H1 (cell line): ENCODE measurements around the gene MPRIP. TPM values are rescaled to one million over a fixed set of nuclear protein-coding genes. Genes with fewer than 3 reads are reported as not detected.

ENCODE experiments used
- CTCF ChIA-PET: fragments of 300-600 bp; sonication (Branson Sonifier 250); formaldehyde crosslinking; loops from one replicate; lab custom pipeline; 2021; ENCODE audit not compliant: partially characterized antibody; lab: Charles Lee
- POLR2A ChIA-PET: fragments of 300-600 bp; sonication (Branson Sonifier 250); formaldehyde crosslinking; loops from one replicate; lab custom pipeline; 2021; ENCODE audit warnings: inconsistent platforms; ENCODE audit not compliant: partially characterized antibody; lab: Charles Lee
- DNase-seq, 2 experiments: peaks; one replicate each; pipeline versions ENCODE4 v3.0.0 to v3.0.0-alpha.2; 2010 to 2022; ENCODE audit warnings: low spot score in 2 of 2, low read depth in 1 of 2, mixed read lengths in 1 of 2
- FAIRE-seq: peaks from 2 replicates; lab custom pipeline; 2011; peaks lifted over from hg19 to GRCh38; lab: Jason Lieb, UNC
- H2AFZ ChIP-seq: 2 replicates; pipeline ENCODE4 v1.8.1; 2012; ENCODE audit warnings: low read length, inconsistent platforms
- H2AK5ac ChIP-seq: 2 replicates; pipeline ENCODE4 v1.6.1; 2013; ENCODE audit warnings: low read depth, low read length
- H2BK120ac ChIP-seq: replicated peaks from 2 replicates; pipeline ENCODE3; 2013; ENCODE audit warnings: low read depth, low read length, inconsistent platforms
- H2BK12ac ChIP-seq: 2 replicates; pipeline ENCODE4 v1.6.1; 2013; ENCODE audit warnings: low read depth, low read length
- H2BK15ac ChIP-seq: 2 replicates; pipeline ENCODE4 v1.6.1; 2013; ENCODE audit warnings: low read length
- H2BK20ac ChIP-seq: 2 replicates; pipeline ENCODE4 v1.6.1; 2013; ENCODE audit warnings: low read length
- H2BK5ac ChIP-seq: 2 replicates; pipeline ENCODE4 v1.6.1; 2013; ENCODE audit warnings: low read depth, low read length
- H3K14ac ChIP-seq: 2 replicates; pipeline ENCODE4 v1.6.1; 2013; ENCODE audit warnings: inconsistent platforms; ENCODE audit not compliant: insufficient read length
- H3K18ac ChIP-seq: 2 replicates; pipeline ENCODE4 v1.6.1; 2013; ENCODE audit warnings: low read length; ENCODE audit errors: extremely low read depth
- H3K23ac ChIP-seq: 2 replicates; pipeline ENCODE4 v1.6.1; 2013; ENCODE audit warnings: inconsistent platforms; ENCODE audit not compliant: insufficient read length
- H3K23me2 ChIP-seq: 2 replicates; pipeline ENCODE4 v1.6.1; 2013; ENCODE audit warnings: low read depth, low read length
- H3K27ac ChIP-seq: 2 replicates; pipeline ENCODE4 v1.6.1; 2011; ENCODE audit warnings: low read depth, low read length, inconsistent platforms
- H3K27me3 ChIP-seq, 4 experiments: replicated peaks in 1 of 4; 1 replicate in 1 of 4; 2 replicates in 3 of 4; pipeline versions ENCODE4 v1.6.1 to v1.8.1; 2011 to 2013; ENCODE audit warnings: low read length in 3 of 4, mild to moderate bottlenecking in 3 of 4, inconsistent platforms in 2 of 4, mixed read lengths in 2 of 4, moderate library complexity in 1 of 4; ENCODE audit not compliant: control insufficient read depth in 3 of 4, insufficient read depth in 3 of 4; ENCODE audit errors: extremely low read depth in 1 of 4
- H3K36me3 ChIP-seq, 4 experiments: 2 replicates each; pipeline versions ENCODE4 v1.6.1 to v1.8.1; 2011 to 2013; ENCODE audit warnings: mild to moderate bottlenecking in 4 of 4, low read length in 3 of 4, moderate library complexity in 2 of 4, control low read depth in 1 of 4, inconsistent platforms in 1 of 4; ENCODE audit not compliant: insufficient read depth in 4 of 4, control insufficient read depth in 2 of 4
- H3K4ac ChIP-seq: replicated peaks from 2 replicates; pipeline ENCODE3; 2013; ENCODE audit warnings: low read length, low read depth, mixed read lengths, inconsistent platforms; ENCODE audit not compliant: insufficient read length
- H3K4me1 ChIP-seq, 4 experiments: replicated peaks in 1 of 4; 1 replicate in 1 of 4; 2 replicates in 3 of 4; pipeline versions ENCODE4 v1.6.1 to v1.8.1; 2011 to 2013; ENCODE audit warnings: low read length in 3 of 4, inconsistent platforms in 2 of 4, mixed read lengths in 1 of 4; ENCODE audit not compliant: insufficient read depth in 4 of 4, control insufficient read depth in 3 of 4
- H3K4me2 ChIP-seq, 2 experiments: 2 replicates each; pipeline versions ENCODE4 v1.6.1 to v1.8.1; 2011 to 2013; ENCODE audit warnings: low read depth in 2 of 2, low read length in 2 of 2, control low read depth in 1 of 2, inconsistent platforms in 1 of 2, mild to moderate bottlenecking in 1 of 2; ENCODE audit not compliant: insufficient read depth in 1 of 2
- H3K4me3 ChIP-seq, 4 experiments: fragments of 200-600, 300-600 bp in 1 of 4; sonication (generic), shearing (Covaris generic), sonication (Bioruptor Twin) in 1 of 4; 2 replicates each; pipeline versions ENCODE4 v1.5.1 to v1.8.1; 2011 to 2016; ENCODE audit warnings: low read length in 4 of 4, low read depth in 3 of 4, control low read depth in 2 of 4, inconsistent platforms in 2 of 4, mild to moderate bottlenecking in 2 of 4, mixed read lengths in 1 of 4, moderate library complexity in 1 of 4; ENCODE audit not compliant: insufficient read depth in 2 of 4; ENCODE audit errors: extremely low read depth in 1 of 4
- H3K56ac ChIP-seq: replicated peaks from 2 replicates; pipeline ENCODE3; 2013; ENCODE audit warnings: low read depth, mild to moderate bottlenecking, mixed read lengths, low read length, inconsistent platforms; ENCODE audit not compliant: insufficient read length
- H3K79me1 ChIP-seq: 2 replicates; pipeline ENCODE4 v1.6.1; 2013; ENCODE audit warnings: low read depth, low read length, control low read depth
- H3K79me2 ChIP-seq, 2 experiments: 2 replicates each; pipeline versions ENCODE4 v1.6.1 to v1.8.1; 2012 to 2013; ENCODE audit warnings: low read length in 2 of 2, mild to moderate bottlenecking in 2 of 2, inconsistent platforms in 1 of 2; ENCODE audit not compliant: insufficient read depth in 2 of 2, control insufficient read depth in 1 of 2
- H3K9ac ChIP-seq, 4 experiments: replicated peaks in 1 of 4; 1 replicate in 1 of 4; 2 replicates in 3 of 4; pipeline versions ENCODE4 v1.6.1 to v1.8.1; 2011 to 2013; ENCODE audit warnings: low read depth in 3 of 4, low read length in 3 of 4, control low read depth in 2 of 4, mild to moderate bottlenecking in 2 of 4, moderate library complexity in 2 of 4, inconsistent platforms in 1 of 4; ENCODE audit errors: extremely low read depth in 1 of 4
- H3K9me3 ChIP-seq, 2 experiments: 2 replicates each; pipeline versions ENCODE4 v1.6.1 to v1.8.1; 2012 to 2013; ENCODE audit warnings: mild to moderate bottlenecking in 2 of 2, moderate library complexity in 2 of 2, control low read depth in 1 of 2, inconsistent platforms in 1 of 2, low read depth in 1 of 2, low read length in 1 of 2, mixed read lengths in 1 of 2; ENCODE audit not compliant: insufficient read depth in 2 of 2
- H4K20me1 ChIP-seq, 2 experiments: replicated peaks in 1 of 2; 2 replicates each; pipeline versions ENCODE3 to v1.8.1; 2011 to 2013; ENCODE audit warnings: inconsistent platforms in 2 of 2, low read length in 2 of 2, mild to moderate bottlenecking in 1 of 2; ENCODE audit not compliant: insufficient read depth in 2 of 2, control insufficient read depth in 1 of 2
- H4K5ac ChIP-seq: 2 replicates; pipeline ENCODE4 v1.6.1; 2013; ENCODE audit warnings: low read length, low read depth, mixed read lengths, inconsistent platforms; ENCODE audit not compliant: insufficient read length
- H4K8ac ChIP-seq: 2 replicates; pipeline ENCODE4 v1.8.0; 2013; ENCODE audit warnings: mild to moderate bottlenecking, moderate library complexity, low read length, inconsistent platforms; ENCODE audit not compliant: insufficient read depth; ENCODE audit errors: extremely low read depth
- H4K91ac ChIP-seq: replicated peaks from 2 replicates; pipeline ENCODE3; 2013; ENCODE audit warnings: low read length, mixed read lengths, inconsistent platforms; ENCODE audit not compliant: insufficient read length
- JUN ChIP-seq: IDR thresholded peaks from 2 replicates; pipeline ENCODE4 v1.6.1; 2011; ENCODE audit warnings: low read depth, mild to moderate bottlenecking, improper control_type of control experiment, low read length
- RBBP5 ChIP-seq: IDR thresholded peaks from 2 replicates; pipeline ENCODE4 v1.7.1; 2012; ENCODE audit warnings: low read depth, mild to moderate bottlenecking, inconsistent platforms, low read length, moderate library complexity, borderline replicate concordance
- SP1 ChIP-seq: IDR thresholded peaks from 2 replicates; pipeline ENCODE4 v1.6.1; 2011; ENCODE audit warnings: low read depth, low read length
- WGBS, 2 experiments: shearing (Covaris generic) in 1 of 2; methylation state at CpG; one replicate each; pipeline versions ENCODE4 v1.1.6 to v1.1.7; 2013 to 2015; ENCODE audit warnings: low lambda C conversion rate in 2 of 2, mixed read lengths in 2 of 2, inconsistent platforms in 1 of 2, low coverage in 1 of 2, missing lambda C conversion rate in 1 of 2; ENCODE audit not compliant: insufficient replicate concordance in 2 of 2, insufficient coverage in 1 of 2, insufficient read length in 1 of 2; ENCODE audit errors: extremely low coverage in 1 of 2, missing lambda C conversion rate in 1 of 2; 5-methylcytosine and 5-hydroxymethylcytosine counted together
- polyA plus RNA-seq, 7 experiments: library from polyadenylated mRNA; depleted of rRNA in 3 of 7; stranded (reverse) in 5 of 7; unstranded in 2 of 7; fragments of >200 nt in 5 of 7; fragments of 200-250 nt in 2 of 7; gene quantifications; 1 replicate in 5 of 7; 2 replicates in 1 of 7; 4 replicates in 1 of 7; pipeline versions ENCODE4 v1.2.1 to v1.2.3, GENCODE V29; 2011 to 2013; ENCODE audit warnings: missing spikeins in 2 of 7, mixed read lengths in 2 of 7
- total RNA-seq: library from RNA; stranded (reverse); fragmentation: NEBNext Ultra II Directional; extraction: Animal tissue kit (Norgen Biotek cat#: 25700); gene quantifications from 2 replicates; pipeline ENCODE4 v1.2.1, GENCODE V29; 2021

MPRIP gene
- total and polyA plus RNA-seq, 2 of the 8 experiments (the other 6 are each of a cell fraction or from before 2014, with no cell fraction given): 48.6 to 146 TPM

DNA sequence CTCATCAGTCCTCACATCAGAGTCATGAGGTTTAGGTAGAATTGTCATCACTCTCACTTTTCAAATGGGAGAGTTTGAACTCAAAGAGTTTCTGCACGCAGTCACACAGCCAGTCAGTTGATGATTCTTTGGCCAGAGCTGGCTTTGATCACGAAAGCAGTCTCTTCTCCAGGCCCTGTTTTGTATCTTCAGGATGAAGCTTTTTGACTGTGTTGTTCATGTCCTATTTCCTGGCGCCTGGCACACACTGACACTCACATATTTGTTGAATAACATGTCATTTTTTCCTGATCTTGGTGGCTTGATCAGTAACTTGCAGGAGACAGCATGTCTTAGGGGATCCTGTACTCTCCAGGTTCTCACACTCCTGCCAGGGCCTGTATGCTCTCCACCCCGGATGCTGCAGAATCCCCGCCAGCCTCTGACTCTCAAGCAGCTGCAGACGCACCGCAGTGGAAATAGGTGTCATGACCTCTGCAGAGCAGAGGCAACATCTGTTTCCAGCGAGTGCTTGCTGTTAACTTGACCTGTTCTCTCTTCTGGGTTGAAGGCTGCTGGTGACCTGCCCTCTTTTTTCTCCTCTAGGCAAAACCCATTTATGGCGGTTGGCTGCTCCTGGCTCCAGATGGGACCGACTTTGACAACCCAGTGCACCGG is 33.0 kb downstream of the MPRIP start:
- no peak overlapping the region for H3K4me2 ChIP-seq
- ChIA-PET POLR2A (no interaction called here), CTCF (interaction anchor here (1.7 kb wide), 1 partner anchor 84 kb away, joined by 6 read pairs; no protein-coding TSS in a partner anchor)
- no peak overlapping the region for H2AFZ ChIP-seq
- H2BK120ac ChIP-seq: no peak overlapping the region
- no peak overlapping the region for H2BK15ac ChIP-seq
- H3K18ac ChIP-seq: no peak overlapping the region
- H3K14ac ChIP-seq: no peak overlapping the region
- H4K8ac ChIP-seq: no peak overlapping the region
- no peak overlapping the region for H3K56ac ChIP-seq
- peaks cover 0 to 11% (median 2%) of the 10 kb centered on the region in 4 experiments; a peak in 1 of 8 replicates for H3K36me3 ChIP-seq
- H3K27ac ChIP-seq: no peak overlapping the region
- no peak overlapping the region for H3K4me3 ChIP-seq
- H3K79me1 ChIP-seq: peaks cover 16% of the 10 kb centered on the region
- H3K23me2 ChIP-seq: no peaks in the 10 kb centered on the region
- no peak overlapping the region for H2BK5ac ChIP-seq
- no peaks in the 10 kb centered on the region for H3K4me1 ChIP-seq
- DNase-seq (no peak), FAIRE-seq (no peak)
- 87% methylated on average over 11 of the region's 11 CpGs; no CpG with 5 or more reads in 1 of the 2 experiments for WGBS, 2 experiments
- no peak overlapping the region for H3K9ac ChIP-seq
- H3K79me2 ChIP-seq: peaks cover 0 to 49% of the 10 kb centered on the region in 2 experiments; a peak in 3 of 4 replicates
- no peak overlapping the region for H4K5ac ChIP-seq
- no peak overlapping the region for H2BK20ac ChIP-seq
- no peaks in the 10 kb centered on the region for H3K9me3 ChIP-seq
- H3K23ac ChIP-seq: no peak overlapping the region
- no peak overlapping the region for H3K4ac ChIP-seq
- no peaks in the 10 kb centered on the region for H3K27me3 ChIP-seq
- H2BK12ac ChIP-seq: no peak overlapping the region
- H4K91ac ChIP-seq: no peak overlapping the region
- H4K20me1 ChIP-seq: peaks cover 5 to 14% of the 10 kb centered on the region in 2 experiments
- no peak overlapping the region for H2AK5ac ChIP-seq
- TF ChIP-seq RBBP5 (no peak), JUN (no peak), SP1 (no peak)
